Activated CD4-positive, alpha-beta T cell treated with anti-CD3 and anti-CD28 coated beads for 1 hour (primary cell): Measurements from ENCODE around the gene CES4A.
"Not testable (repeated sequence)": the region's sequence is repeated elsewhere in the genome, so short reads cannot be mapped to it uniquely, and the experiment has no call there.

ENCODE experiments used
- DNase-seq: peaks from one replicate; pipeline ENCODE4 v3.0.0-alpha.2; 2020

Gene CES4A

DNA sequence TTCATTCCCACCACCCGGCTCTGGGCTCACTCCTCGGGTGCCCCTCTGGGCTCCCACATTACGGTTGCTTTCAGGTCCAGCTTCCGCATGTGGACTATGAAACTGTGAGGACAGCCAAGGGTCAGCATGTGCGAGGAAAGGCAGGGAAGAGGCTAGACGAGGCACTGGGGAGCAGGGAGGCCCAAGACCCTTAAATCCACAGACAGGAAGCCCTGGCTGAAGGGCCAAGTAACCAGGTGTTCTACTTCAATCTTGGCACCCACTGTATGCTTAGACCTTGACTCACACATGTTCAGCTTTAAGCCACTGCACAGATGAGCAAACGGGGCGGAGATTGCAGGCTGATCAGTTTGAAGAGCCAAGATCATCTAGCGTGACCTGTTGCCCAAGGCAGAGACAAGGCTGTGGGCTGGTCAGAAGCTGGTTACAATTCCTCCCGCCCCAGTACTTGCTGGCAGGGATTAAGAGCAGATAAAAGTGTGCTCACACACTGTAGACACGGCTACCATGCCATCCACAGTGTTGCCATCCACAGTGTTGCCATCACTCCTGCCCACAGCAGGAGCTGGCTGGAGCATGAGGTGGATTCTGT lies at the start of gene CES4A:
TSS of gene CES4A (plus strand) at position 393 of the 592 bp plus-strand sequence. CDS start at position 577, 184 bp downstream.
- no peak for DNase-seq

DNA sequence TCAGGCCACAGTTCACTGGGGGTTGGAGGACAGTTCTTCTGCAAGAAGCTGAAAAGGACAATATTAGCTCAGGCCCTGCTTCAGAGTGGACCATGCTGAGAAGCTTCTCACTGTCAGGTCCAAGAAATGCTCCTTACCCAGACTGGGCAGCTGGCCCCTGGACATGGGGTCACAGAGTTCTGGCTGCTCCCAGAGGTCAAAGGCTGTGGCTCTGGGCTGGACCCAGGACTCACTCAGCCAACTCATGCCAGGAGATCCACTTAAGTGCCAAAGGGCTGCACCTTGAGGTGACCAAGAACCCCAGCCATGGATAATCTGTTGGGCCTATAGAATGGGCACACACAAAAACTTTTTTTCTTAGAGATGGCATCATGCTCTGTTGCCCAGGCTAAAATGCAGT lies 49.0 kb upstream of the CES4A start:
- DNase-seq = no peak

DNA sequence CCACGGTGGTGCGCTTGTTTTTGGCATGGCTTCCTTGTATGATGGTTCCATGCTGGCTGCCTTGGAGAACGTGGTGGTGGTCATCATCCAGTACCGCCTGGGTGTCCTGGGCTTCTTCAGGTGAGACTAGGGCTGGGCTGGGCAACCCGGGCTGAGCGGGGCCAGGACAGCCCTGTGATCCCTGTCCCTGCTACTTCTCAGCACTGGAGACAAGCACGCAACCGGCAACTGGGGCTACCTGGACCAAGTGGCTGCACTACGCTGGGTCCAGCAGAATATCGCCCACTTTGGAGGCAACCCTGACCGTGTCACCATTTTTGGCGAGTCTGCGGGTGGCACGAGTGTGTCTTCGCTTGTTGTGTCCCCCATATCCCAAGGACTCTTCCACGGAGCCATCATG lies 48.2 kb upstream of the CES4A start:
- no peak for DNase-seq

DNA sequence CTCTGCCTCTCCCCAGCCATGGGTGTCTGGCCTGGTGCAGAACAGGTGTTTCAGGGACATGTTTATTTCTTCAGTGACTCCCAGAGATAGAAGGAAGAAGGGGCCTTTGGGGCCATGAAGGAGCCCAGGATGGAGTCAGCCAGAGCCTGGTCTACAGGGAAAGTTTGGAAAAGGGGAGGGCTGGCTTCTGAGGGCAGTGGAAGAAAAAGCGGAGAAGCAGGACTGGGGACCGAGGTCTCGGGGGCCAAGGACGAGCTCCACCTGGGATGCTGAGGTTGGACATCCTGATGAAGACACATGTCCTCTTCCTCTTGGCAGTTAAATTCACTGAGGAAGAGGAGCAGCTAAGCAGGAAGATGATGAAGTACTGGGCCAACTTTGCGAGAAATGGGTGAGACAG lies 45.4 kb upstream of the CES4A start:
- no peak for DNase-seq

DNA sequence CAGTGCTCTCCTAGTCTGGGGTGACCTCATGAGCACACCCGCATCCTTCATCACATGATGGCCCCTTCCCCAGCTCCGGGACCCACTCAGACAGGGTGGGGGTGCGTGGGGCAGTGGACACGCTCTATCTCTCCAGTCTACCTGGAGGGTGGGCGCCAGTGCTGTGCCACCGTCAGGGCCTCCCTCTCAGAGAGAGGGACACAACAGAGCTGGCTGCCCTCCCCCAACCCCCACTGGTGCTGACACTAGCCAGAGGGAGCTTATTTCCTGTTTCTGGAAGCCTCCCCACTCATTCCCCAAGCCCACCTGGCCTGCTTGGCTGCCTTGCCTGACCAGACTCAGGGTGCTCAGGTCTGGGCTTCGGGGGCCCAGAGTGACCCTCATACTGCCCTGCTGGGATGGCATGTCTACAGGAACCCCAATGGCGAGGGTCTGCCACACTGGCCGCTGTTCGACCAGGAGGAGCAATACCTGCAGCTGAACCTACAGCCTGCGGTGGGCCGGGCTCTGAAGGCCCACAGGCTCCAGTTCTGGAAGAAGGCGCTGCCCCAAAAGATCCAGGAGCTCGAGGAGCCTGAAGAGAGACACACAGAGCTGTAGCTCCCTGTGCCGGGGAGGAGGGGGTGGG lies 44.8 kb upstream of the CES4A start:
- DNase-seq = no peak

DNA sequence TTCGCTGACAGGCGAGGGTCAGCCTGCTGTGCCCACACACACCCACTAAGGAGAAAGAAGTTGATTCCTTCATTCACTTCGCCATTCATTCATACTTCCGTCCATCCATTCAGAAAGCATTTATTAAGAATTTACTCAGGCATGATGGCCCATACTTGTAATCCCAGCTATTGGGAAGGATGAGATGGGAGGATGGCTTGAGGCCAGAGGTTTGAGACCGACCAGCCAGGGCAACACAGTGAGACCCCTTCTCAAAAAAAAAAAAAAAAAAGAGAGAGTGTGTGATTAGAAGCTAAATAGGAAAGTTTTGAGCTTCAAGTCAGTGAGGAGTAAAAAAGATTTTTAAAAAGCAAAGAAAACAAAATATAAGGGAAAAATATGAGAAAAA lies 44.3 kb upstream of the CES4A start:
- DNase-seq = no peak

DNA sequence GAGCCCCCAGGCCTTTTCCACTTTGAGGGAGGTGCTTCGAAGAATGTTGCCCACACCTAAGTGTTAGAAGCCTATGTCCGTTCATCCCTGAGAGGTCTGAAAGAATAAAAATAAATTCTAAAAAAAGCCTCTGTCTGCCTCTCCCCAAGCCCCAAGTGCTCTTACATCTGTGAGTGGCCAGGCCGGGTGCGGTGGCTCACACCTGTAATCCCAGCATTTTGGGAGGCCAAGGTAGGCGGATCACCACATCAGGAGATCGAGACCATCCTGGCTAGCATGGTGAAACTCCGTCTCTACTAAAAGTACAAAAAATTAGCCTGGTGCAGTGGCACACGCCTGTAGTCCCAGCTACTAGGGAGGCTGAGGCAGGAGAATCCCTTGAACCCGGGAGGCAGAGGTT lies 43.4 kb upstream of the CES4A start:
- DNase-seq = not testable (repeated sequence)

DNA sequence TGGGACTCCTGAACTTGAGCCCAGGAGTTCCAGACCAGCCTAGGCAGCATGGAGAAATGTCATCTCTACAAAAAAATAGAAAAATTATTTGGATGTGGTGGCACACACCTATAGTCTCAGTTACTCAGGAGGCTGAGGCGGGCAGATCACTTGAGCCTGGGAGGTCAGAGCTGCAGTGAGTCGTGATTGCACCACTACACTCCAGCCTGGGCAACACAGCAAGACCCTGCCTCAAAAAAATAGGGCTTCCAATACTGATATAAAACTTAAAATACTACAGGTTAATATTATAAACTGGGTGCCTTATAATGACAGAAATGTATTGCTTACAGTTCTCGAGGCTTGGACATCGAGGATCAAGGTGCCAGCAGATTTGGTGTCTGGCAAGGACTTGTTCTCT lies 42.5 kb upstream of the CES4A start:
- DNase-seq = no peak

DNA sequence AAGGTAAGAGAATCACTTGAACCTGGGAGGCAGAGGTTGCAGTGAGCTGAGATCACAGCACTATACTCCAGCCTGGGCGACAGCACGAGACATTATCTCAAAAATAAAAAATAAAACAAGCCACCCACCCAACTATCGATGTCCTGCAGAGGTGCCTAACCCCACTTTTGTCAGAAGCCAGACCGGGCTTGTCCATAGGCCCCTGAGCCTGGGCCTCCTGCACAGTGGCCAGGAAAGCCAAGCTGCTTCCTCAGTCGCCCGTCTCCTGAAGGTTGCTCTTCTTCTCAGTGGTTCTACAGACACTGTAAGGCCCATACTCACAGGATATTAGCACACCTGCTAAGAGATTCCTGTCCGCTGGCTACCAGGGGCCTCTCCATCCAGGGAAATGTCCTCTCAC lies 41.8 kb upstream of the CES4A start:
- DNase-seq = no peak

DNA sequence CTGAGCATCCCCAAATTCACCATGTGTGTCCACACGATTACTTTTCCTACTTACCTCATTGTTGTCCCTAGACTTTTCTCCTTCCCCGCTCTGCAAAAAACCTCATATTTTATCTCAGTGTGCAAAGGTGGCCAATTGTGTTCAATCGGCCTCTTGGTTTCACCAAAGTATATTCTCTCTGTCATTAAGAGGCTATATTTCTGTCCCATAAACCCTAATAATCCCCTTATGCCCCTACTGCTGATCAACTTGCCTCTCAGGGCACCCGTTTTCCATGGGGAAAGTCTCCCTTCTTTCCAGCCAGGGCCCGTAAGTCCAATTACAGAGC lies 41.5 kb upstream of the CES4A start:
- no peak for DNase-seq

DNA sequence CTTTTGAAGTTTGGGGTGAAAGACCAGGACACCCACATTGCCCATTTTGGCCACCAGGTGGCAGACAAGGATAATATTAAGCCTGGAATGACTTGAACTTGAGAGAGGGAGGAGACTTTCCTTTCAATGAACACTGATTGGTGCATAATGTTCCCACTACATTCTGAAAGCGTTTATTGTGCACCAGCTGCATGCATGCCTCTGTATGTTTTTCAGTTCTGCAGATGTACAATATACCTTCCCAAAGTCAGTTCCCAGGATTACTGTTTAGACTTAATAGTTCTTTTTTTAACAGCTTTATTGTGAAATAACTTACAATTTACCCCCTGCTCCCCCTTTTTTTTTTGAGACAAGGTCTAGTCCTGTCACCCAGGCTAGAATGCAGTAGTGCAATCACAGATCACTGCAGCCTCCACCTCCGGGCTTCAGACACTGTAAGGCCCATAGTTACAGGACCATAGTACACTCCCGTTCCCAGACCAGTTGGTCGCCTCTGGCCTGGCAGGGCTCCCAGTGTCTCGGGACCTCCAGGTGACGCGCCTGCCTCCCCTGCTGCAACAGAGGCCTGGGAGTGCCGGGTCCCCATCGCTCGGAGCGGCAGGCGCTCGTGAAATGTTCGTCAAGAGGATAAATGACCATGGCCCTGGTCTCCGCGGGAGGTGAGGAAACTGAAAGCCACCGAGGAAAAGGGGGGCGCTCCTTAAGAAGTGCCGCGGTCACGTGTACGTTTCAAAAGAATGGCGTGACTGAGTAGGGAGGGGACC lies 40.9 kb upstream of the CES4A start:
- DNase-seq = peak; percentile 72

DNA sequence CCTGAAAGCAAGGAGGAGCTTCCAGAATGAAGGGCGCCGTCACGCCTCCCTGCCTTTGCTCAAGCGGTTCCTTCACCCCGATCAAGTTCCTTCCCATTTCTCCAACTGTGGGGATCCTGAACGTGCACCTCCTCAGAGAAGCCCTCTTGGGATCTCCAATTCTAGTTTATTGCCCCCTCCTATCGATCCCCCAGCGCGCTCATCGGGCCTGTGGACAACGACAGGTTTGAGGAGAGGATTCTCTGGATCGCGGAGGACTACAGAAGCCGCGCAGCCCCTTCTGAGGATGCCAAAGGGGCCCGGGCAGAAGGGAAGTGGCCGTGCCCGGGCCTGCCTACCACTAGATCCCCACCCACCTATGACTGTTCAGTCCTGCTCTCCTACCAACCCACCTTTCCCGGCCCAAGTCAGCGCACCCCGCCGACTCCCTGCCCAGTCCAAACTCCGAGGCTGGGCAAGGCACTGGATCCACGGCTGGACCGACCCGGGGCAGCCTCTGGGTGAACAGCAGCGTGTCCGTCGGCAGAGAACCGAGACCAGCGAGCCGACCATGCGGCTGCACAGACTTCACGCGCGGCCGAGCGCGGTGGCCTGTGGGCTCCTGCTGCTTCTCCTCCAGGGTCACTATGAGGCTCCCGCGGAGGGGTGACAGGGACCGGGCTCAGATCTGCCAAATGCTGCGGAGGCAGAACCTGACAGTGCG lies 40.1 kb upstream of the CES4A start:
- no peak for DNase-seq

DNA sequence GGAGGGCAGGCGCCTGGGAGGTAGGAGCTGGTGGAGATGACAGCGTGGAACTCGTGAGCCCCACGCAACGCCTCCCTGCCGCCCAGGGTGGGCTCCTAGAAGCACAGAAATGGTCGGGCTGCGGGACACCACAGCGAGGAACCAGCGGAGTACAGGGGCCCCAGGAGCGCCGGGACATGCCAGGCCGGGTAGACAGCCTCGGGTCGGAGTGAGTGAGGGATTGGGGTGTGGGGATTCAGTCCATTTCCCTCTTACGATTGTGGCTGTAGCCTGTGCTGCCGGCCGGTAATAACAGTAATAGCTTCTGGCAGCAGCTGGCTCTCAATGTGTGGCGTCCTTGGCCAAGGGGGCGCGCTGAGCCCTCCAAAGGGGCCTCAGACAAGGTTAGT lies 39.6 kb upstream of the CES4A start:
- DNase-seq = no peak

DNA sequence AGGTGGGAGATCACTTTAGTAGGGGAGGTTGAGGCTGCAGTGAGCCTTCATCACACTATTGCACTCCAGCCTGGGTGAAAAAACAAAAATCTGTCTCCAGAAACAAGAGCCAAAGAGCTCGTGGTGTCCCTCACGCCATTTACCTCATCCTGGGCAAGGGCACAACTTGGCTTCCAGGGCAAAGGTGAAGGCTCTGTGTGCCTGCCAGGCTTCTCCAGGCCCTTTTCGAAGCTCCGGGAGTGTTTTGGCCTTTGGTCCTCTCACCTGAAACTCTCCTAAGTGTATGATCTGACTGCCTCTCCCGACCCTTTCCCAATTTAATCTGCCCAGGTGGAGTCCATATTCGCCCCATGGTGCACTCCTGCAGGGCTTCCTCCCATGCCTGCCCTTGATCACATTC lies 38.9 kb upstream of the CES4A start:
- no peak for DNase-seq

DNA sequence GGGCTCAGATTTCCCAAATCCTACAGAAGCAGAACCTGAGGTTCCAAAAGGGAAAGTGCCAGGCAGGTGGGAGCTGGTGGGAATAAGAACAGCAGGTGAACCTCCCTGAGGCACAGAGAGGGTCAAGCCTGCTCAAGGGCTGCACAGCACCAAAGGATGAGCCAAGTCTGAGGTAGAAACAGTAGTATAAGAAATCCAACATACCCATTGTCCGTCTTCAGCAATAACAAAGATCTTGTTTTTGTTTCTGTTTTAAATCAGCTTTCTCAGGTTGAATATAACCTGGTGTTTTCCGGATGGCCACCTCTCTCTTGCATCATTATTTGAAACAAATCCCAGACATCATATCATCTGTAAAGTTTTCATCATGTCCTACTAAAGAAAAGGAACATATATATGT lies 38.0 kb upstream of the CES4A start:
- no peak for DNase-seq

DNA sequence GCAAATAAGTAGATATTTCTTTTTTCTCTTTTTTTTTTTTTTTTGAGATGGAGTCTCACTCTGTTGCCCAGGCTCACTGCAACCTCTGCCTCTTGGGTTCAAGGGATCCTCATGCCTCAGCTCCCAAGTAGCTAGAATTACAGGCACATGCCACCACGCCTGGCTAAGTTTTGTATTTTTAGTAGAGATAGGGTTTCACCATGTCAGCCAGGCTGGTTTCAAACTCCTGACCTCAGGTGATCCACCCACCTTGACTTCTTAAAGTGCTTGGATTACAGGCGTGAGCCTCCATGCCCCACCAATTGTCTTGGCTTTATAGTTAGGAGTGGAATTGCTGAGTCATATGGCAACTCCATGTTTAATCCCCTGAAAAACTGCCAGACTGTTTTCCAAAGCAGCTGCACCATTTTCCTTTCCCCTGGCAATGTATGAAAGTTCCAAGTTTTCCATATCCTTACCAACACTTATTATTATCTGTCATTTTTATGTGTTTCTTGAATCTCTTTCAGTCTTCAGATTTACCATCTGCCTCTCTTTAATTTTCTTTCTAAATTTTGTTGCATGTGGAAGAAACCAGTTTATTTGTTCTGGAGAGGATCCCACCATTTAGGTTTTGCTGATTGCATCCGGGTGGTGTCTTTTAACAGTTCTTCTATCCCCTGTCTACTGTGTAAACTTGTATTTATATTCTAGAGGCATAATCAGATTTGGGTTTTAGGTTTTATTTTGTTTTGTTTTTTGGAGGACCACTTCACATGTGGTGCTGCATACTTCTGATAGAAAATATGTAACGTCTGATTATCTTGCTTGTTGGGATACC lies 37.2 kb upstream of the CES4A start:
- DNase-seq = no peak

DNA sequence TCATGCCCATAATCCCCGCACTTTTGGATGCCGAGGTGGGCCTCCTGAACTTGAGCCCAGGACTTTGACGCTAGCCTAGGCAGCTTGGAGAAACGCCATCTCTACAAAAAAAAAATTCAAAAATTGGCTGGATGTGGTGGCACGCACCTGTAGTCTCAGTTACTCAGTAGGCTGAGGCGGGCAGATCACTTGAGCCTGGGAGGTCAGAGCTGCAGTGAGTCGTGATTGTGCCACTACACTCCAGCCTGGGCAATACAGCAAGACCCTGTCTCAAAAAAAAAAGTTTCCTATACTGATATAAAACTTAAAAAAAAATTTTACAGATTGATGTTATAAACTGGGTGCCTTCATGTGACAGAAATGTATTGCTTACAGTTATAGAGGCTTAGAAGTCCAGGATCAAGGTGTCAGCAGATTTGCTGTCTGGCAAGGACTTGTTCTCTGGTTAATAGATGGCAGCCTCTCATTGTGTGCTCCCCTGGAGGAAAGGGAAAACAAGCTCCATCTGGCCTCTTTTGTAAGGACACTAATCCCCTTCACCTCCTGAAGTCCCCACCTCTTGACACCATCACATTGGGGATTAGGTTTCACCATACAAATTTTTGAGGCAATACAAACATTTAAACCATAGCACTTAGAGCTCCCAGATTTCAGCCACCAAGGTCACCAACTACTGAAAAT lies 35.8 kb upstream of the CES4A start:
- DNase-seq = no peak

DNA sequence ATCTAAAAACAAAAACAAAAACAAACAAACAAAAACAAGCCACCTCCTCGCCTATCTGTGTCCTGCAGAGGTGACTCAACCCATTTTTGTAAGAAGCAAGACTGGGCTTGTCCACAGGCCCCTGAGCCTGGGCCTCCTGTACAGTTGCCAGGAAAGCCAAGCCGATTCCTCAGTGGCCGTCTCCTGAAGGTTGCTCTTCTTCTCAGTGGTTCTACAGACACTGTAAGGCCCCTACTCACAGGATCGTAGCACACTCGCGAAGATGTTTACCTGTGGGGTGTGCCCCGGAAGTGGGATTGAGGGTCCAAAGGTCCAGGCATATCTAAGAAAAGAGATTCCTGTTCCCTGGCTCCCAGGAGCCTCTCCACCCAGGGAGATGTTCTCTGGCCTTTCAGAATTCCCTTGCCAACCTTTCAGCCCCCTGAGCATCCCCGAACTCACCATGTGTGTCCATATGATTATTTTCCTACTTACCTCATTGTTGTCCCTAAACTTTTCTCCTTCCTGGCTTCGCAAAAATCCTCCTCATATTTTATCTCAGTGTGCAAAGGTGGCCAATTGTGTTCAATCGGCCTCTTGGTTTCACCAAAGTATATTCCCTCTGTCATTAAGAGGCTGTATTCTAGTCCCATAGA lies 34.8 kb upstream of the CES4A start:
- DNase-seq = no peak

DNA sequence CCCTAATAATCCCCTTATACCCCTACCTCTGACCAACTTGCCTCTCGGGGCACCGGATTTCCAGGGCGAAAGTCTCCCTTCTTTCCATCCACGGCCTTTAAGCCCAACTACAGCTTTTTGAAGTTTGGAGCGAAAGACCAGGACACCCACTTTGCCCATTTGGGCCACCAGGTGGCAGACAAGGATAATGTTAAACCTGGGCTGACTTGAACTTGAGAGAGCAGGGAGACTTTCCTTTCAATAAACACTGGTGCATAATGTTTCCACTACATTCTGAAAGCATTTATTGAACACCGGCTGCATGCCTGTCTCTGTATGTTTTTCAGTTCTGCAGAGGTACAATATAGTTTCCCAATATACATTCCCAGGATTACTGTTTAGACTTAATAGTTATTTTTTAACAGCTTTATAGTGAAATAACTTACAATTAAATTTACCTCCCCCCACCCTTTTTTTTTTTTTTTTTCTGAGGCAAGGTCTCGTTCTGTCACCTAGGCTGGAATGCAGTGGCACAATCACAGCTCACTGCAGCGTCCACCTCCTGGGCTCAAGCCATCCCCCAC lies 34.2 kb upstream of the CES4A start:
- peak; percentile 59 for DNase-seq

DNA sequence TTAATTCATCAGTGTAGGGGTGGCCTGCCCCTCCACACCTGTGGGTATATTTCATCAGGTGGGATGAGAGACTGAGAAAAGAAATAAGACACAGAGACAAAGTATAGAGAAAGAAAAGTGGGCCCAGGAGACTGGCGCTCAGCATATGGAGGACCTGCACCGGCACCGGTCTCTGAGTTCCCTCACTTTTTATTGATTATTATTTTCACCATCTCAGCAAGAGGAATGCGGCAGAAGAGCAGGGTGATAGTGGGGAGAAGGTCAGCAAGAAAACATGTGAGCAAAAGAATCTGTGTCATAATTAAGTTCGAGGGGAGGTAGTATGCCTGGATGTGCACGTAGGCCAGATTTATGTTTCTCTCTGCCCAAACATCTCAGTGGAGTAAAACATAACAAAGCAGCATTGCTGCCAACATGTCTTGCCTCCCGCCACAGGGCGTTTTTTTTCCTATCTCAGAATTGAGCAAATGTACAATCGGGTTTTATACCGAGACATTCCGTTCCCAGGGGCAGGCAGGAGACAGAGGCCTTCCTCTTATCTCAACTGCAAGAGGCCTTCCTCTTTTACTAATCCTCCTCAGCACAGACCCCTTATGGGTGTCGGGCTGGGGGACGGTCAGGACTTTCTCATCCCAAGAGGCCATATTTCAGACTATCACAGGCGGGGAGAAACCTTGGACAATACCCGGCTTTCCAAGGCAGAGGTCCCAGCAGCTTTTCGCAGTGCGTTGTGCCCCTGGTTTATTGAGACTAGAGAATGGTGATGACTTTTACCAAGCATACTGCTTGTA lies 32.8 kb upstream of the CES4A start:
- DNase-seq = not testable (repeated sequence)

DNA sequence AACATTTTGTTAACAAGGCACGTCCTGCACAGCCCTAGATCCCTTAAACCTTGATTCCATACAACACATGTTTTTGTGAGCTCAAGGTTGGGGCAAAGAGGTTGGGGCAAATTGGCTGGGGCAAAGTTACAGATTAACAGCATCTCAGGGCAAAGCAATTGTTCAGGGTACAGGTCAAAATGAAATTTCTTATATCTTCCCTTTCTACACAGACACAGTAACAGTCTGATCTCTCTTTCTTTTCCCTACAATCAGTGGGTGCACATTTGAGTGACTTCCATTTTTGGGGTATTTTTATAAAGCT lies 32.3 kb upstream of the CES4A start:
- DNase-seq = not testable (repeated sequence)
